ENCODE measurements around the gene IL6ST.

Gene IL6ST

DNA sequence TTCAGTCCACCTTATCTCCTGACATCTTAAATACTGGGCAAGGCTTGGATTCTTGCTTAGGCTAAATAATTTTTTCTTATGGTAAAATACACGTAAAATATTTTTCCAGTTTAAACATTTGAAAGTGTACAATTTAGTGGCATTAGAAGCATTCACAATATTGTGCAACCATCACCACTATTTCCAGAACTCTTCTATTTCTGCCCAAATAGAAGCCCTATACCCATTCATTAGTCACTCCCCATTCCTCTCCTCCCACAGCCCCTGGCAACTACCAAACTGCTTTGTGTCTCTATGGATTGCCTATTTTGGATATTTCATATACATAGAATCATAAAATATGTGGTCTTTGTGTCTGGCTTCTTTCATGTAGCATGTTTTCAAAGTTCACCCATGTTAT lies 86.0 kb downstream of the IL6ST start:
- TF ChIP-seq, protein P1, sequence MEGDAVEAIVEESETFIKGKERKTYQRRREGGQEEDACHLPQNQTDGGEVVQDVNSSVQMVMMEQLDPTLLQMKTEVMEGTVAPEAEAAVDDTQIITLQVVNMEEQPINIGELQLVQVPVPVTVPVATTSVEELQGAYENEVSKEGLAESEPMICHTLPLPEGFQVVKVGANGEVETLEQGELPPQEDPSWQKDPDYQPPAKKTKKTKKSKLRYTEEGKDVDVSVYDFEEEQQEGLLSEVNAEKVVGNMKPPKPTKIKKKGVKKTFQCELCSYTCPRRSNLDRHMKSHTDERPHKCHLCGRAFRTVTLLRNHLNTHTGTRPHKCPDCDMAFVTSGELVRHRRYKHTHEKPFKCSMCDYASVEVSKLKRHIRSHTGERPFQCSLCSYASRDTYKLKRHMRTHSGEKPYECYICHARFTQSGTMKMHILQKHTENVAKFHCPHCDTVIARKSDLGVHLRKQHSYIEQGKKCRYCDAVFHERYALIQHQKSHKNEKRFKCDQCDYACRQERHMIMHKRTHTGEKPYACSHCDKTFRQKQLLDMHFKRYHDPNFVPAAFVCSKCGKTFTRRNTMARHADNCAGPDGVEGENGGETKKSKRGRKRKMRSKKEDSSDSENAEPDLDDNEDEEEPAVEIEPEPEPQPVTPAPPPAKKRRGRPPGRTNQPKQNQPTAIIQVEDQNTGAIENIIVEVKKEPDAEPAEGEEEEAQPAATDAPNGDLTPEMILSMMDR (IDR thresholded peaks at IDR 0.05; ENCODE audit: low read depth, low read length), result no peak
- H3K4me3 ChIP-seq (ENCODE audit: low read depth, low read length), result no peak overlapping the region

DNA sequence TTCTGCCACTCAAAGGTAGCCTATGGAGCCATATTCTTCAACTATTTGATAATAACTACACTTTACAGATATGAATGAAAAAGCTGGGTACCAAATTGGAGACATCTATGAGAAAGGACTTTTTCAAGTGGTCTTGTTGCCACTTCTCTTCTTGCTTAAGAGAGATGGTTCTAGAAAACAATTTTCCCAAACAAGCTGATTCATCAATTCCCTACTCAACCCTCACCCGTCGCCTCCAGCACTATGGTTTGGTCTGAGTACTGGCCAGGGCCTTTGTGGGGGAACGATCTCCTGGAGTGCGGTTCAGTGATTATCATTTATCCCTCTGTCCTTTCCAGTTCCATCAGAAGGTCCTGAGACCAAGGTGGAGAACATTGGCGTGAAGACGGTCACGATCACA lies 86.8 kb downstream of the IL6ST start:
- no peak overlapping the region for H3K4me3 ChIP-seq (ENCODE audit: low read depth, low read length)
- TF ChIP-seq, protein P1 (IDR thresholded peaks at IDR 0.05; ENCODE audit: low read depth, low read length), result no peak

DNA sequence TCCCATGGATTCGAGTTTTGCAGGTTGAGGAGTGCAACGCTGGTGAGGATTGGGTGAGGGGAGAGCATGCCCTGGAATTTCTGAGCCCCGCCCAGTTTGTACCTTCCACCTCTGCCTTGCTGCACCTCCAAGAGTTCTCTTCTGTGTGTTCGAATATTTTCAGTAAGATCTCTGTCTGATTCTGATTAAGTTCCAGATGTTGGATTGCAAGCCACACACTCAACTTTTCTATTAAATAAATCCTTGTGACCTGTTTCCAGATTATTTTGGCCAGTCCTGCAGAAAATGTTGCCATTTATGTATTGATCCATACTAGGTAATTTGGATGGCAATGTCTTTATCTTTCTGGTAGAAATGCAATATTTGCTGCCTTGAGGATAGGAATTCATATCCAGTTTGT lies 89.5 kb downstream of the IL6ST start:
- TF ChIP-seq, protein P1 (IDR thresholded peaks at IDR 0.05; ENCODE audit: low read depth, low read length), result no peak

DNA sequence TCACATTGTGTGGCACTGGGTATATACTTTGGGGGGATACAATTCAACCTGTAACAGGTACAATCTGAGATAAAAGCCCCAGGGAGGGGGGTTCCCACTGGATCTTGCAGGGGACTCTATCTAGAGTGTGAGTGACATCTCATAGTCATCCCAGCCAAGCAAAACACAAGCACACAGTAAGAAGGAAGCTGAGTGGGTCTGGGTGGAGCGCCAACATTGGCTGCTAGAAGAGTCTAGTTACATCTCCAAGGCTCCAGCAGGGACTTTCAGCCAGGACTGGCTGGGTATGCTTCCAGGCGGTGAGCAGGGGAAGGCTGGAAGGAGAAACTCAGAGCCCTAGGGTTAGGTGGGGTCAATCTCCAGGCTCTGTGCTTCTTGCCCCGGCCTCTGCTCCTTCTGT lies 90.6 kb downstream of the IL6ST start:
- H3K4me3 ChIP-seq (ENCODE audit: low read depth, low read length), result no peak overlapping the region
- TF ChIP-seq, protein P1 (IDR thresholded peaks at IDR 0.05; ENCODE audit: low read depth, low read length), result no peak

More for the DNA sequence above, 89.5 kb downstream of the IL6ST start:
- no peak overlapping the region for H3K4me3 ChIP-seq (ENCODE audit: low read depth, low read length)

DNA sequence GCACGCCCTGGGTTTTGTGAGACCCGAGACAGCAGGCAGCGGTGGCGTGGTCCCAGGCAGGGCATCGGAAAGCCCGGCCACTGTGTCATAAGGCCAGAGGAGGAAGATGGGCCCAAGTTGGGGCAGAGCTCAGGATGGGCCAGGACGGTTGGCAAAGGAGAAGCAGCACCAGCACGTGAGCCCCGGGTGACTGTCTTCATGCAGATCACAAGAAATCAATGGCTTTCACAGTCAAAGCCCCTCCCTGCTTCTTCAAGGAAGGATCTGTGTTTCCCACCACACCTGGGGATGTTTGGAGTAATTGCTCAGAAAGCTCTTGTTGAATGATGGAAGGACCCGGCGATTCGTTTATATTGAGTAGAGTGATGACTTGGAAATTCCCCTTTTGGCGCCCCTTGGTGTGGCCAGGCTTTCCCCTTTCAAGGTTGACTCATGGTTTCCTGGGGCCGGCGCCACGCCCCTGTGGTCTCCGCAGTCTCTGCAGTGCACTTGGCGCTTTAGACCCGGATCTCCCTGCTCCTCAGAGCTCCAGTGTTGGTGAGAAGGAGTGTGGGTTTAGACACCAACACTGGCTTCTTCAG lies 91.6 kb downstream of the IL6ST start:
- TF ChIP-seq, protein P1 (IDR thresholded peaks at IDR 0.05; ENCODE audit: low read depth, low read length), result no peak
- H3K4me3 ChIP-seq (ENCODE audit: low read depth, low read length), result no peak overlapping the region

DNA sequence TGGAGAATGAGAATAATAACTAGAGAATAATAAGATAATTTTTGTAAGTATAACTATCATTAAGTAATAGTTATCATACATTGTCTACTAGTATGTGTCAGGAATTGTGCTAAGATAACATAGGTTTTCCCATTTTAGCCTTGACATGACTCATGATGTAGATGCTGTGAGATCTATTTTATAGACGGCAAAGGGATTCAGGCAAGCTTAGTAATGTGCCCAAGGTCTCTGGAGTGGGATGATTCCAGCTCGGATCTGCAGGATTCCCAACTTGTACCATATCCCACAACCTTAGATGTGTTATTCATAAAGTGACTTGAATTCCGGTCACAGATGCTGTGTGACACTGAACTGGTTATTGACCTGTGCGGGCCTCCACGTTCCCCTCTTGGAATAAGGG lies 92.1 kb downstream of the IL6ST start:
- H3K4me3 ChIP-seq (ENCODE audit: low read depth, low read length), result no peak overlapping the region
- TF ChIP-seq, protein P1 (IDR thresholded peaks at IDR 0.05; ENCODE audit: low read depth, low read length), result no peak

DNA sequence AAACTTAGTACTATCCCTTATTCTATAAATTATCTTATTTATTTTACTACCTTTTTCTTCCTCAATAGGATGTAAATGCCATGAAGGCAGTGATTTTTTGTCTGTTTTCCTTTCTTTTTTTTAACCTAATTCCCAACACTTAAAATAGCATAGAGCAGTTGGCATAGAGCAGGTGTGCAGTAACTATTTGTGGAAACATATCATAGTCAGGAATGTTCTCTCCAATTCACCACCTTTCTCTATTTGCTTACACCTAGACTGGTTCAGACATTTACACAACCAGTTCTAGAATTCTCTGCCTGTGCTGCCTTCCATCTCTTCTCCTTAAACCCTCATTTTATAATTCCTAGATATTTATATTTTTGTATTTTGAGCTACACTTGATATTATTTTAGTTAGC lies 94.0 kb downstream of the IL6ST start:
- H3K4me3 ChIP-seq (ENCODE audit: low read depth, low read length), result no peak overlapping the region
- TF ChIP-seq, protein P1 (IDR thresholded peaks at IDR 0.05; ENCODE audit: low read depth, low read length), result no peak
